Stromal cell of bone marrow (primary cell): Measurements from ENCODE around the gene SAMD14.
"Not testable (repeated sequence)": the region's sequence is repeated elsewhere in the genome, so short reads cannot be mapped to it uniquely, and the experiment has no call there.

ENCODE experiments used
- DNase-seq: peaks from one replicate; pipeline ENCODE4 v3.0.0-alpha.2; 2012; ENCODE audit warnings: low read depth

SAMD14 gene

DNA sequence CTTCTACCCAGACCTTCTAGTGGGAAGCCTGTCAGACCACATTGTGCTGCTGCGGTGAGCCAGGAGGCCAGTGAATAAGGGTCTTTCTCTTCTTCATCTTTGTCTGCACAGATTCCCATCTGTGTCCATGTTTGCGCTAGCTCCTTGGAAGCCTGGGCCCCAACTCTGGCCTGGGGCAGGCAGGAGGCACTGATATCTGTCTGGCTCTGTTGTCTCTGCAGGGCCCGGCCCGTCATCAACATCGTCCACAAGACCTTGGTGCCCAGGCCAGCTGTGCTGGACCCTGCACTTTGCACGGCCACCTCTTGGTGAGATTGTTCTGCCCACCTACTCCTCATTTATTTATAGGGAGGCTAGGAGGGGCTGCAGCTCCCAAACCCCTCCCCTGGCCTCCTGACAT is 55.7 kb downstream of the SAMD14 start:
- no peak for DNase-seq

DNA sequence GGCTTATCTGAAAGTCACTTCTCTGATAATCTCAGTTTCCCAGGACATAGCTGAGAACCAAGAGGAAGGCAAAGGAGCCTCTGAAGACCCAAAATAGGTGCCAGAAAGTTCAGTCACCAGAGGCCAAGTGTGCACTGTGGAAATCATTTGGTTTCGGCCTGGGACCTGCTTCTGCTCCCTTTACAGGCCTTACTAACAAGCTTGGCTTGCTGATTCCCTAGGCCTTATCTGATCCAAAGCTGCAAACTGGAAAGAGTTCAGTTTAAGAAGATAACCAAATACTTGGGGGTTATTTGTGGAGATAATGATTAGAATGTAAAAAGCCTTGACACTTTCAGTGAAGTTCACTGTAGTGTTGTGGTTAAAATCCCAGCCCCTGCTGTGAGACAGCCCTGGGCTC is 57.0 kb downstream of the SAMD14 start:
- DNase-seq, result no peak

DNA sequence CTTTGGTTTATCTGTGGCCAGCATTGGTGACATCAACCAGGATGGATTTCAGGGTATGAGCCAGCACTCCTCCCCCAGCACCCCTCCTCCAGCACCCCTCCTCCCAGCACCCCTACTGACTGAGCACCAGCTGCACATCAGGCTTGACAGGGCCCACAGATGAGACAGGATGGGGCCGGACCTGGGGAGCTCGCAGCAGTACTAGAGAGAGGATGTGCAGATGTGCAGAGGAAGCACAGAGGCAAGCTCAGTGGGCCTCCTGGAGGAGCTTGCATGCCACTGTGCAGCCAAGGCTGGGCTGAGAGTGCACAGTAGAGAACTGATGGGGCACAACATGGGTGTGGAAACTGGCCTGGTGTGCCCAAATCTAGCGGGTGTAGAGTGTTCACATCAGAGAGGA is 57.8 kb downstream of the SAMD14 start:
- DNase-seq, result no peak

DNA sequence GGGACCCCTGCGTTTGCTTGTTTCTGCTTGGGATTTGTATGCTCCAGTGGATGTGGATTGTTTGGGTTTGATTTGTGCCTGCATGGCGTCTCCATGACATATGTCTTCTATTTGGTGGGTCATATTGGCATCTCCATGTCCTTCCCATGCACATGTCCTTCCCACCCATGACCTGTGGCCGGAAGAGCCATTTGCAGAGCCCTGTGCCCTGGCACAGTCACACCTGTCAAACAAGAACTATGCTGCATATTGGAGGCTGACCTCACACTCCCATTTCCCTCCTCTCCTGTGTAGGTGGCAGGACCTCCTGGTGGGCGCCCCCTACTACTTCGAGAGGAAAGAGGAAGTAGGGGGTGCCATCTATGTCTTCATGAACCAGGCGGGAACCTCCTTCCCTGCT is 58.3 kb downstream of the SAMD14 start:
- no peak for DNase-seq

DNA sequence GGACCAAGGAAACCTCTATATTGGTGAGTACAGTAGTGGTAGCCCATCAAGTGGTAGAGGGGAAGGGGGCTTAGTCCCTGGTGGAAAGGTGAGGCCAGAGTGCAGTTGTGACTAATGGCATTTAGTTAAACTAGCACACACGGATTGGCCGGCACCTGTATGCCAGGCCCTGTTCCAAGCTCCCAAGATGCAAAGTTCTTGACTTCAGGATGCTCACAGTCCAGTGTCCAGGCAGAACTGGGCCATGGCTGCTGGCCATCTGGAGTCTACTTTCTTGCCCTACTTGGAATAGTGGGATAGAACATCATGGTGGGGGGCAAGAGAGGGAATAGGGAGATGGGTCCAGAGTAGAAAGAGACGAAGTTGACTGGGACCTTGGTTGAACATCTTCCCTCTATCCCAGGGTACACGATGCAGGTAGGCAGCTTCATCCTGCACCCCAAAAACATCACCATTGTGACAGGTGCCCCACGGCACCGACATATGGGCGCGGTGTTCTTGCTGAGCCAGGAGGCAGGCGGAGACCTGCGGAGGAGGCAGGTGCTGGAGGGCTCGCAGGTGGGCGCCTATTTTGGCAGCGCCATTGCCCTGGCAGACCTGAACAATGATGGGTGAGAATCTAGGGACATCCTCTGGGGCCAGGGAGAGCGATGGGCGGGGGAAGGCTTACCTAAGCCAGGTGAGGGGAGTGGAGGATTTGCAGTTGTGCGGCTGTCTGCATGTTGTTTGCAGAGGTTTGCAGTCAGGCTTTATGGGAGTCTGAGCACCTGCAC is 58.9 kb downstream of the SAMD14 start:
- DNase-seq, result no peak

- no peak for DNase-seq
Measured at GRCh38 chr17:50067996-50068395, 62.0 kb downstream of the SAMD14 start.

- no peak for DNase-seq
Measured at GRCh38 chr17:50066995-50067394, 63.0 kb downstream of the SAMD14 start.

GRCh38 chr17:50065056-50065455 is 64.9 kb downstream of the SAMD14 start:
- DNase-seq, result no peak

DNA sequence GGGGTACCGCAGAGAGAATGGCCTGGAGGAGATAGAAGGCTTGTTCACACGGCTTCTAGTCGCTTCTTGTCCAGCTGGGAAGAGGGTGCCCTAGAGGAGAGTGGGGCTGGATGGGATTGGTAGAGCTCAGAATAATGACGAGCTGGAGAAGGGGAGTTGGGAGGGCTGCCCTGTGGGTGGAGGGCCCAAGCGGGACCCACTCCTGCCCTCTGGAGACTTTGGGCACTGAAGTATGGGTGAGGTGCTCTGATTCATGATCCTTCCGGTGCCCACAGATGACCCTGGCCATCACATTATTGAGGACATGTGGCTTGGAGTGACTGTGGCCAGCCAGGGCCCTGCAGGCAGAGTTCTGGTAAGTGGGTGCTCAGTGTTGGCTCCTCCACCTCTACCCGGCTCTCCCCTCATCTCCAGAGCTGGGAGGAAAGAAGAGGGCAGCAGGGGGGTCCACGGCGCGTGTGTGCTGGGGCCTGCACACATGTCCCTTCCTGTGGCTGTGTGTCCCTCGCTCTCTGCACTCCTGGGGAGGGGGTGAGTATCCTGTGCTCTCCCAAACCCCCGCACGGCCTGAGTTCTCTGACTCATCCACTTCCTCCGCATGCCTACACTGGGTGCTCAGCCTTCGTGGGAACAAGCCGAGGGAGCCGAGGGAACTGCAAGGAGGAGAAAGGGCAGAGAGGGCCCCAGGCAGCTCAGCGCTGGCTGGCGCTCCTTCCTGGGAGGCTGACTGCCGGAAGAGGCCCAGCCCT is 65.5 kb downstream of the SAMD14 start:
- DNase-seq, result peak; percentile 87

- DNase-seq, result no peak
Measured at GRCh38 chr17:50063561-50064252, 66.3 kb downstream of the SAMD14 start.

DNA sequence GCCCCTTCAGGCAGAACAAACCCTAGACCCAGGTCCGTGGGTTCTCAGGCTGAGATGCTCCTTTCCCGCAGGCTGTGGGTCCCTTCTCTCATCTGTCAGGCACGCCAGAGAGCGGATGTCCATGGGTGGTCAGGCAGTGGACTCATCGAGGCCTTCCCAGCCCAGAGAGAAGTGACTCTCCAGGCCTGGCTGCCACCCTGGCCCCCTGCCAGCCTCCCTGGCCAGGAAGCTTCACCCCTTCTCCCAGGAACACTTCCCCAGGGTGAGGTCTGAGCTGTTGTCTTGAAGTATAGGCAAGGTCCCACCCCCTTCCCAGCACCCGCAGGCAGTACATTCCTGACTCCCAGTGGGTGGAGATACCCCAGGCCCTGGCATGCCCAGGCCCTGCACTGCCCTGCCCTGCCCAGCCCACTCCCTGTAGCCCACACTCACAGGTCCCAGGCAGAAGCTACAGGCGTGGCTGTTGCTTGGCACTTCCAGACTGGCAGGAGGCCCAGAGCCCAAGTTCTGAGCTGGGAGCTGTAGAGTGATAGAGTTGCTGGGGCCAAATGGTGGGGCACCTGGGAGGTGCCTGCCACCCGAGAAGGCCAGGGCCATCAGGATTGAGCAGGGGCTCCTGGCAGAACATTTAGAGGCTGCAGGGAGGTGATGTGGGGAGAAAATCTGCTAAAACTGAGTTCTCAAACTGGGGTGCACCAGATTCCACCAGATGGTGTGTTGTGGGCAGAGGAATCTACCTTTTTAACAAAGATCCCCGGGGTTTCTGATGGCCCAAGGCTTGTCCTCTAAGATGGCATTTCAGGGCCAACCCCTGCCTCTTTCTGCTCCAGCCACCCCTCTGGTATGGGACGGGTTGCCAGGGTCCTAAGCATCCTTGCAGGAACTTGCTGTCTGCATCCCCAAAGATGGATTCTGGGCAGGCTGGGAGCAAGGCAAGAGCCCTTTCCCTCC is 67.4 kb downstream of the SAMD14 start:
- DNase-seq, result no peak

GRCh38 chr17:50061713-50062045 is 68.3 kb downstream of the SAMD14 start:
- not testable (repeated sequence) for DNase-seq

GRCh38 chr17:50060951-50061712 is 68.8 kb downstream of the SAMD14 start:
- DNase-seq, result peak; percentile 61
